ENCODE measurements around the gene FKBP2.

DNA sequence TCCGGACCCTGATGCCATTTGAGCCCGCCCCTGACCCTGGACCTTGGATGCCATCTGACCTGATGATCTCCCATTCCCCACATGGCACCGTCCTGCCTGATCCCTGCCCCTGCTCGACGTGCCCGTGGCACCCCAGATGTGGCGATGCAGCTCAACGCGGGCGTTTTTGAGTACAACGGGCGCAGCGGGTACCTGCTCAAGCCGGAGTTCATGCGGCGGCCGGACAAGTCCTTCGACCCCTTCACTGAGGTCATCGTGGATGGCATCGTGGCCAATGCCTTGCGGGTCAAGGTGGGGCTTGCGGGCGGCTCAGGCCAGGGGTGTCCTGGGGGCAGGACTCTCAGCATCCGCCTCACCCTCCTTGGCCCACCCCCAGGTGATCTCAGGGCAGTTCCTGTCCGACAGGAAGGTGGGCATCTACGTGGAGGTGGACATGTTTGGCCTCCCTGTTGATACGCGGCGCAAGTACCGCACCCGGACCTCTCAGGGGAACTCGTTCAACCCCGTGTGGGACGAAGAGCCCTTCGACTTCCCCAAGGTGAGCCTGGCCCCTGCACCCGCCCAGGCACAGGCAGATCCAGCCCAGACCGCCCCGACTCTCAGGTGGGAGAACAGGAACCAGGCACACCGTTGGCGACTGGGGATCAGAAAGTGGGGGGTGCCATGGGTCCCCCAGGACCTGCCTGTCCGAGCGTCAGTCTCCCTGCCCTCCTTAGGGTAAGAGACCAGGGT, 21.5 kb downstream of the FKBP2 start:
- TF ChIP-seq POLR2A (IDR thresholded peaks at IDR 0.05) = no peak
- TF ChIP-seq, protein P1, sequence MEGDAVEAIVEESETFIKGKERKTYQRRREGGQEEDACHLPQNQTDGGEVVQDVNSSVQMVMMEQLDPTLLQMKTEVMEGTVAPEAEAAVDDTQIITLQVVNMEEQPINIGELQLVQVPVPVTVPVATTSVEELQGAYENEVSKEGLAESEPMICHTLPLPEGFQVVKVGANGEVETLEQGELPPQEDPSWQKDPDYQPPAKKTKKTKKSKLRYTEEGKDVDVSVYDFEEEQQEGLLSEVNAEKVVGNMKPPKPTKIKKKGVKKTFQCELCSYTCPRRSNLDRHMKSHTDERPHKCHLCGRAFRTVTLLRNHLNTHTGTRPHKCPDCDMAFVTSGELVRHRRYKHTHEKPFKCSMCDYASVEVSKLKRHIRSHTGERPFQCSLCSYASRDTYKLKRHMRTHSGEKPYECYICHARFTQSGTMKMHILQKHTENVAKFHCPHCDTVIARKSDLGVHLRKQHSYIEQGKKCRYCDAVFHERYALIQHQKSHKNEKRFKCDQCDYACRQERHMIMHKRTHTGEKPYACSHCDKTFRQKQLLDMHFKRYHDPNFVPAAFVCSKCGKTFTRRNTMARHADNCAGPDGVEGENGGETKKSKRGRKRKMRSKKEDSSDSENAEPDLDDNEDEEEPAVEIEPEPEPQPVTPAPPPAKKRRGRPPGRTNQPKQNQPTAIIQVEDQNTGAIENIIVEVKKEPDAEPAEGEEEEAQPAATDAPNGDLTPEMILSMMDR (IDR thresholded peaks at IDR 0.05) = no peak

Measured in sigmoid colon (tissue), 3 donors.